Activated CD8-positive, alpha-beta memory T cell treated with anti-CD3 and anti-CD28 coated beads, Interleukin-2, amount 50 U/mL, for 24 hours (primary cell): ENCODE results near the gene MAP3K5.

Experiments
- DNase-seq: peaks from one replicate; pipeline ENCODE4 v3.0.0-alpha.2; 2020; ENCODE audit errors: extremely low read depth

MAP3K5 gene

DNA sequence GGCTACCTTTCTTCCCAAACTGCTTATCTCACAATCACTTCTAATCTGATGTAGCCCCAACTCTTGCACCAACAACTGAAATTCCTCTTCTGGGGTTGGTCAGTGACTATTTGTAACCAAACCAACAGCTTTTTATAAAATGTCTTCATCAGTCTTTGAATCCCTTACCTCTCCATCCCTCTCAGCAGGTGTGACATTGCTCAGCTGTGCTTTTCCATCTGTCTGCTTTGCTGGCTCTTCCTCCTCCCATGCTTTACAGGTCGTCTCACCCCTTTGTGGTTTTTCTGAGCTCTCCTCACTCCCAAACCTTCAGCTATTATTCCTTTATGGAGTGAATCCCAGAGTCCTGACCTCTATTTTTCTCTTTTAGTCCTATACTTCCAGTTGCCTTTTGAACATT, 248.0 kb downstream of the MAP3K5 start:
- no peak for DNase-seq

- DNase-seq, result no peak
Observed at GRCh38 chr6:136541395-136541794, 250.9 kb downstream of the MAP3K5 start.

GRCh38 chr6:136539967-136540652, 252.2 kb downstream of the MAP3K5 start:
- no peak for DNase-seq

GRCh38 chr6:136538836-136539235, 253.4 kb downstream of the MAP3K5 start:
- no peak for DNase-seq

DNA sequence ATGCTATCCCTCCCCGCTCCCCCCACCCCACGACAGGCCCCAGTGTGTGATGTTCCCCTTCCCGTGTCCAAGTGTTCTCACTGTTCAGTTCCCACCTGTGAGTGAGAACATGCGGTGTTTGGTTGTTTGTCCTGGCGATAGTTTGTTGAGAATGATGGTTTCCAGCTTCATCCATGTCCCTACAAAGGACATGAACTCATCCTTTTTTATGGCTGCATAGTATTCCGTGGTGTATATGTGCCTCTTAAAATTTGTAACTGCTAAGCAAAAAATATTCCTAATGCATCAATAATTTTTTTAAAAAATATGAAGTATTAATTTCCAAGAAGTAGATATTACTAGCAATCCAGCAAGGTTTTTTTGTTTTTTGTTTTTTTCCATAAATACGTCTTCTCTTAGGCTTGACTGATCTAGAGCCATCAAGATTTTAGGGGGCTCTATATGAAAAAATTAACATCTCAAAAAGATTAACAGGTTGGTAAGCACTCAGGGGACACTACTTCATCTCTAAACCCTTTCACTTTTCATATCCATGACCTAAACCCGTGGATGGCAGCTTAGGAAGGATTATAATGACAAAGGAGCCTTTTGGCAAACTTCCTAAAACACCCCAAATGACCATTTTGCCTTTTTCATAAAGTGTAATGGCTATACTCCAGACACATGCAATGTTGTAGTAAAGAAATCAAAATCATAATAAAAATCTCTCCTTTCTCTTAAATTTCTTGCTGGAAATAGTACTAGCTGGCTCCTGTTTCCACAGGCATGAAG, 256.2 kb downstream of the MAP3K5 start:
- DNase-seq, result no peak

DNA sequence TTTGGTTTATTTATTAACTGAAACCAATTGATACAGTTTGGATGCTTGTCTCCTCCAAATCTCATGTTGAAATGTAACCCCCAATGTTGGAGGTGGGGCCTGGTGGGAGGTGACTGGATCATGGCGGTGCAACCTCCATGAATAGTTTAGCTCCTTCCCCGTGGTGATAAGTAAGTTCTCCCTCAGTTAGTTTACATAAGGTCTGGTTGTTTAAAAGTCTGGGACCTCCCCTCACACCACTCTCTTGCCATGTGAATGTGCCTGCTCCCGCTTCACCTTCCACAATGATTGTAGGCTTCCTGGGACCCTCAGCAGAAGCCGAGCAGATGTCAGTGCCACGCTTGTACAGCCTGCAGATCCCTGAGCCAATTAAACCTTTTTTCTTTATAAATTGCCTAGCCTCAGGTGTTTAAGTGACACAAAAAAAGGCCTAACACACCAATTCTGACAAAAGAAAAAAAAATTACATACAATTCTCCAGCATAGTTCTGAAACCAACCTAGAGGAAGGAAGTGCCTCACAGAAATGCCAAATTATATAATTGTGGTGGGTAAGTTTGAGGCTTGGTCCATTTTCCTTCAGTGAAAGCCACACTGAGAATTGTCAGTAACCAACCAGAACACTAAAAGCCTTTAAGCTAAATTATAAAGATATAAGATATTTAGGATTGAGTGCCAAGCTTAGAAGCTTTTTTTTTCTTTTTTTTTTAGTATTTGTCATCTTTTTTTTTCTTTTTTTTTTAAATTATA, 257.1 kb downstream of the MAP3K5 start:
- DNase-seq, result no peak

- no peak for DNase-seq
Observed at GRCh38 chr6:136534268-136534667, 258.0 kb downstream of the MAP3K5 start.

DNA sequence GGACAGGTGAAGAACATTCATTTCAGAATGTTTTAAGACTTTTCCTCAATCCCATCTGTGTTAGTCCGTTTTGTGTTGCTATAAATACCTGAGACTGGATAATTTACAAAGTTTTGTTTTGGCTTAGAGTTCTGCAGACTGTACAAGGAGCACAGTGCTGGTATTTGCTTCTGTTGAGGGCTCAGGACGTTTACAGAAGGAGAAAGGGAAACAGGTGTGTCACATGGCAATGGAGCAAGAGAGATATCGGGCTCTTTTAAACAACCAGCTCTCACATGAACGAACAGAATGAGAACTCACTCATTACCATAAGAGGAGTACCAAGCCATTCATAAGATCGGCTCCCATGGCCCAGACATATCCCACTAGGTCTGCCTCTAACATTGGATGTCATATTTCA, 258.8 kb downstream of the MAP3K5 start:
- no peak for DNase-seq

DNA sequence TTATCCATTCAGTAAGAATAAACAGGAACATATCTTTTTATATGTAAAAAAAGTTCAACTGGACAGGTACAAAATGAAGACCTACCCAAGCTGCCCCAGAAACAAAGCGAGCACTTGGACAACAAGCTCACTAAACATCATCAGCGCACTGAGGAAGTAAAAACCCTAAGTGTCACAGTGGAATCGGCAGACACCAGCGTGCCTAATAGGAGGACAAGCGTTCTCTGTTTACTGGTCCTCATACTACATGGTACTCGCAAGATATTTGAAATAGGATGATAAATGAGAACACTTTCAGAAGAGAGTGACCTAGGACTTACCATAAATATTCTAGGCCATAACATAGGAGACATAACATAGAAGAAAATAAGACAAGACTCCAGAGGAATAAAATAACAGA, 260.2 kb downstream of the MAP3K5 start:
- no peak for DNase-seq

DNA sequence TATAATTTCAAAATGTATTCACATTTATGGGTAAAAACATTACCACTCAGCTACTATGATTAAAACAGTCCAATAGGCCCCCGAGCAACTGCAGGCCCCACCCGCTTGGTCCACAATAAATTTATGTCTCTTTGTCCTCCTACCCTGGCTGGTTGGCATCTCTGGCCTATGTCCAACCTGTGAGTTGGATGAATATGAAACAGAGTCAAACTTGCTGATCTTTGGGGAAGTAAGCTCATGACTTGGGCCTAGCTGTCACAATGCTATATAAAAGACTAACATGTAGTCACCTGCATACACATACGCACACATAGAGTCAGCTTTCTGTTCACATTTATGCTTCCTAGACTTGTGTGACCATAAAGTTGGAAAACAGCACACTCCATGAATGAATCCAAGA, 262.6 kb downstream of the MAP3K5 start:
- DNase-seq, result no peak

GRCh38 chr6:136528477-136528876, 263.8 kb downstream of the MAP3K5 start:
- no peak for DNase-seq

DNA sequence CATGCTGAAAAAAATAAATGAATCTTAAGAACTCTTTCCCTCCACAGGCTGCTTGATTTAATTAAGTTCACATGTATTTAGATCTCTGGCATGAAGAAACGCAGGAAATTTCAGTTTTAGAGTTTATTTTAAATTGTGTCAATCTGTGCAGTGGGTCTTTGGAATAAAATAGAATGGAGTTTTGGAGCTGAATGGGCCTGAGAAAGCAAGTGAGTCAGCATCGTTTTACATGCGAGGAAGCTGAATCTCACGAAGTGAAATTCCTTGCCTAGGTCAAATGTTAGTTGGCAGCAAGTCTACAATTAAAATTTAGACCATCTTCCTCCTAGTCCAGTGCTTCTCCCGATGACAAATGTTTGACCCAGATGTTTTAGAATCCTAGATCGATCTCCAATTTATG, 264.4 kb downstream of the MAP3K5 start:
- DNase-seq, result no peak

DNA sequence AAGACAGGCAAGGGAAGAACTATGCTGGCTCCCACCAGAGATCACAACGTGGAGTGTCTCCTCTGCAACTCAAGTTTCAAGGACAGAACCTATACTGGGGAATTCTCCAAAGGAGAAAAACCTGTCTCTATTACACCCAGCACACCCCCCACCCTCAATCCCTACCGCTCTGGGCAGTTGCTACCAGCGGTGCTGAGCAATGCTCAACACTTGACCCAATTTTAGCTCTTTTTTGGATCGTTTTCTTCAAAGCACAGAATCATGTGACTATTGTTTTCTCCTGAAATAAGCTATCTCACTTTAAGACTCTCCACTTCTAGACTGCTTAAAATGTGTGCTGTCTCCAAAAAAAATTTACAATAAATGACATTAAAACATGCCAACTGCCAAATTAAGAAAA, 265.3 kb downstream of the MAP3K5 start:
- no peak for DNase-seq

DNA sequence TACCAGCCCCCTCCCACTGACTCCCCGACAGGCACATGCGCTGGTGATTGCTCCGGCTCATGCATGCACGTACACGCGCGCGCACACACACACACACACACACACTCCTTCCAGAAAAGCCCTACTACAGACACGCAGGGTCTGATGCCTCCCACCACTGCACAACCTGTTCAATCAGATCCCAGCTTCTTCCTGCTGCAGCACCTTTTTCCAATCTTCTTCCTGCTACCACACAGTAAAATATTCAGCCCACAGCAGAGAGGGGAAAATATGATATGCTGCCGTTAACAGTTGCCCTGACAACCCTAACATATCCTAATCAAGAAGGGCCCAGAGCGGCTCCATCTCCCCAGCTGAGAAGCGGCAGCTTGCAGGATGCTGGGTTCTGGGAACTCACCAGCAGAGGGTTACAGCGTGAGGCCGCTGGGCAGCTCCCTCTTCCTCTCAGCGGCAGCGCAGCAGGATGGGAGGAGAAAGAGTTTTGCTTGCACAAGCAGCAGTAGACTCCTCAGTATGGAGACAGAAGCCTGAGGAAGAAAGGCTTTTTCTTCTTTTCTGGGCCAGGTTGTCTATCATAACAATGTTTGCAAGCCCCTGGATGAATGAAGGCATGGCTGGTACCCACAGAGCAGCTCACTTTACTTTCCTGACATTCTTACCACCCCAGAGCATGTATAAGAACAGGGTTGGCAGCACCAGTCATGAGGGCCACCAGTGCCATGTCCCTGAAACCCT, 265.9 kb downstream of the MAP3K5 start:
- no peak for DNase-seq

DNA sequence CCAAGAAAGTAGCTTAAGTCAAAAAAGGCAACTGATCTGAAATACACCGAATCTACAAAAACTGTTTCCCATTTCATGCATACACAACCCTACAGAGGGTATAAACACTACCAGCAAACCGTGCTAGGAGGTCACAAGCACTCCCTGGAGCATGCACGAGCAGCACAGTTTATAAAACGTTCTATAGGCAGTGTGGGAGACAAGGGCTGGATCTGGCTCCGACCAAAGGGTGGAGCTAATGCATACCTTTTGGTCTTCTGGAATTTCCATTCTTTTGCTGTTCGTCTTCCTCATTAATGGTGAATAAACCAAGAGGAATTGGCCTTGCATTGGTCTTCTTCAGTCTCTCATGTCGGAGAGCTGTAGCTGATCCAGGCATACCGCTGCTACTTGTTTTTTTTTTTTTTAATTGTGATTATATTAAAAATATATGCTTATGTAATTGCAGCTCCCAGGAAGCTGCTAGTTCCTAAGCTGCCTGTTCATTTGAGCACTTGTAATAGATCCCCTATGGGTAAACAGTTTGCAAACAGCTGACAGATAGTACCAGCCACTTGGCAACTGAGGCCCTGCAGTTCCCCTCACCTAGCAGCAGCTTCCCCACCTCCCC, 266.6 kb downstream of the MAP3K5 start:
- DNase-seq, result no peak

- no peak for DNase-seq
Observed at GRCh38 chr6:136524936-136525413, 267.3 kb downstream of the MAP3K5 start.

GRCh38 chr6:136524339-136524935, 267.8 kb downstream of the MAP3K5 start:
- no peak for DNase-seq

DNA sequence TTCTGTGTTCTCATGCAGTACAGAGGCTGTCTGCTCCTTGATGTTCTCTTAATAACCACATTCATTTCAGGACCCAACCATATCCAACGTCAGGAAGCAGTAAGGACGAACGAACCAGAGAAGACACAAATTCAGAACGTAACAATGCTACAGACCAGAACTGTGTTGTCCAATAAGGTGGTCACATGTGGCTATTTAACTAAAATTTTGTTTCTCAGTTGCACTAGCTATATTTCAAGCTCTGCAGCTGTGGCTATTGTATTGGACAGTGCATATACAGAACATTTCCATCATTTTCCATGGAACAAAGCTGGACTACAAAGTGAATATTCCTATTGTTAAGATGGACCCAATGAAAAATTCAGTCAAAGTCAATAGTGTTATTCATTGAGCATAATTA, 269.1 kb downstream of the MAP3K5 start:
- no peak for DNase-seq

GRCh38 chr6:136522636-136523035, 269.6 kb downstream of the MAP3K5 start:
- DNase-seq, result no peak

DNA sequence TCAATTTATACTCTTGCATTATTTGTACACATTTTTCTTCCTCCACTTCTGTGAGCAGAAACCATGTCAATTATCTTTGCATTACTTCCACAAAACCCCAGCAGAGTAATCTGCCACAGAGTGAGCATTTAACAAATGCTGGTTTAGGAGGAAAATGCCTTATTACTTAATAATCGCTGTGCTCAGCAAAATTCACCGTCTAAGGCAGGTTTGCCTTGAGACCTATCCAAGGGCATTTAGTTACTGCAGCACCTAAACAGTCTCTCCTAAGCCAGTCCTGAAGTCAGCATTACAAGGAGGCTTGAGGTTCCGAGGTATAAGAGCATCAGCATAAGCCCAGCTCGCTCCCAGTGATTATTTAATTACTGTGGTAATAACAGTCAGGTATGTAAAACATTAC, 270.4 kb downstream of the MAP3K5 start:
- no peak for DNase-seq

DNA sequence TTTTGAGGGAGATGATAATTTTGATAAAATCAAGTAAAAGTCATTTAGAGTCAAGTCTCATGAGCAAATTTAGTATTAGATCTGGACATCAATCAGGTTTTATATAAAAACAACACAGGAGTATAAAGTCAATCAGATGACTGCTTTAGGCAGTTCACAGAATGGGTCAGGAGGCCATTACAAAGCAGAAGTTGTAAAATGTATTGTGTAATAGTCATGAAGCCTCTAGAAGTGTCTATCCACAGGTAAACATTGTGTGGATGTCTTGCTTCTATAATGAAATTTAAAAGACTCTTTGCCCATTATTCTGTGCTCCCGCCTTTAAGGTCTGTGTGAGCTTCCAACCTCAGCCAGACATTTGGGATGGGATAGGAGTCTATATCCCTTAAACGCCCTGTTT, 270.9 kb downstream of the MAP3K5 start:
- DNase-seq, result no peak
